Lower leg skin (tissue), 3 donors: ENCODE measurements around the gene TRIM71.

Source experiments
- CTCF ChIP-seq, 3 donors: fragments of 450-650 bp; IDR thresholded peaks; one replicate each; pipeline ENCODE4 v1.5.1; 2016; ENCODE audit warnings: antibody characterized with exemption in 3 of 3, mild to moderate bottlenecking in 3 of 3, moderate library complexity in 2 of 3
- POLR2A ChIP-seq, 2 donors: fragments of 450-650 bp; IDR thresholded peaks; one replicate each; pipeline ENCODE4 v1.6.1; 2016 to 2017; ENCODE audit warnings: antibody characterized with exemption in 2 of 2, mild to moderate bottlenecking in 1 of 2, moderate library complexity in 1 of 2

DNA sequence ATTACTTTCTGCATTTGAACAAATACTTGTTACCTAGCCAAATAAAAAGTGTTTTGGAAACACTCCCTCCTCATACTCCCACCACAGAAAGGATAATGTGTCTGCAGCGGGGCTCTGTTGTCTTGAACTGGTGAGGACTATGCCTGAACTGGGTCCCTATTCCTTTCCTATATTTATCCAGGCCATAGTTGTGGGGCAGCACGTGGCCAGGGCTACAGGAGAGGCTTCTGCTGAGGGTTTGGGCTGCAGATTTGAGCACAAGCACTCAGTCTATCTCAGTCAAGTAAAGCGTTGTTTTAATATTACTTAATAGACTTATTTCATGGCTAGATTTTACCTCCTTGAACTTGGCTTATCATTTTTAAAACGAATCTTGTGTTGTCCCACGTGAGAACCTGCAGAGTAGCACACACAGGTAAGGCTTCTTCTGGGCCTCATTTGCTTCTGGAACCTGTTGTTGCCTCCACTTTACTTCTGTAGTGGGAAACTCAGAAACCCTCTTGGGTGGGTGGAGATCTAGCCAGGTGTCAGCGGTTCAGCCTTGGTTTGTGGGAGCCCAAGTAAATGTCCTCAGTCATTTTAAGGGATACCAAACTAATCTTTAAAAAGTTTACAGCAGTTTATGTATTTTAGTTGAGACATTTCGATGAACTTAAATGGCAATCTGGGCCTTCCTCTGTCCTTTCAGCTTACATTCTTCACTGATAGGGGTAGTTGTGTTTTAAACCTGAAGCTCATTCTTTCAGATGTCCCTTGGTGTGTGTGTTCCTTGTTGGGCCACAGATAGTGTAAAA is 51.1 kb downstream of the TRIM71 start:
- TF ChIP-seq CTCF (IDR thresholded peaks at IDR 0.05) (no peak), POLR2A (IDR thresholded peaks at IDR 0.05) (no peak)
